IMR-90 (cell line): ENCODE data around the gene LY6G5C.

Experiments
- BHLHE40 ChIP-seq: fragments of 150-350 bp; IDR thresholded peaks from 2 replicates; pipeline ENCODE4 v1.6.1; 2016; ENCODE audit warnings: mild to moderate bottlenecking, low read depth, low read length
- CEBPB ChIP-seq: IDR thresholded peaks from 2 replicates; pipeline ENCODE4 v1.6.1; 2012; ENCODE audit warnings: low read depth, low read length, improper control_type of control experiment
- CHD1 ChIP-seq: IDR thresholded peaks from 2 replicates; pipeline ENCODE4 v1.6.1; 2012; ENCODE audit warnings: low read depth, low read length, improper control_type of control experiment
- ELK1 ChIP-seq: fragments of 150-350 bp; IDR thresholded peaks from 2 replicates; pipeline ENCODE4 v1.6.1; 2016; ENCODE audit warnings: low read depth, mild to moderate bottlenecking, low read length, moderate library complexity, borderline replicate concordance
- FOS ChIP-seq: fragments of 150-350 bp; IDR thresholded peaks from 2 replicates; pipeline ENCODE4 v1.6.1; 2016; ENCODE audit warnings: low read depth, low read length
- MAFK ChIP-seq: IDR thresholded peaks from 2 replicates; pipeline ENCODE4 v1.6.1; 2012; ENCODE audit warnings: low read depth, low read length, improper control_type of control experiment
- NFE2L2 ChIP-seq: fragments of 150-350 bp; IDR thresholded peaks from 2 replicates; pipeline ENCODE4 v1.6.1; 2016; ENCODE audit warnings: low read depth, mild to moderate bottlenecking, low read length
- POLR2A ChIP-seq: IDR thresholded peaks from 2 replicates; pipeline ENCODE4 v1.6.1; 2012; ENCODE audit warnings: mild to moderate bottlenecking, low read depth, low read length
- RAD21 ChIP-seq: IDR thresholded peaks from 2 replicates; pipeline ENCODE4 v1.6.1; 2012; ENCODE audit warnings: low read length, improper control_type of control experiment
- RFX5 ChIP-seq: IDR thresholded peaks from 2 replicates; pipeline ENCODE4 v1.8.0; 2012; ENCODE audit warnings: low read depth, mild to moderate bottlenecking, low read length, moderate library complexity
- SMC3 ChIP-seq: fragments of 150-350 bp; IDR thresholded peaks from 2 replicates; pipeline ENCODE4 v1.6.1; 2016; ENCODE audit warnings: low read depth, mild to moderate bottlenecking, antibody characterized with exemption, low read length, moderate library complexity
- TF ChIP-seq, protein P1 (sequence below): conservative IDR thresholded peaks from 2 replicates; pipeline ENCODE4 v1.5.1; 2012; ENCODE audit warnings: mild to moderate bottlenecking, low read depth, low read length, improper control_type of control experiment
- TF ChIP-seq, protein P2 (sequence below): fragments of 150-350 bp; IDR thresholded peaks from 2 replicates; pipeline ENCODE4 v1.6.1; 2017; ENCODE audit warnings: mild to moderate bottlenecking, antibody characterized with exemption, low read length, low read depth

DNA sequence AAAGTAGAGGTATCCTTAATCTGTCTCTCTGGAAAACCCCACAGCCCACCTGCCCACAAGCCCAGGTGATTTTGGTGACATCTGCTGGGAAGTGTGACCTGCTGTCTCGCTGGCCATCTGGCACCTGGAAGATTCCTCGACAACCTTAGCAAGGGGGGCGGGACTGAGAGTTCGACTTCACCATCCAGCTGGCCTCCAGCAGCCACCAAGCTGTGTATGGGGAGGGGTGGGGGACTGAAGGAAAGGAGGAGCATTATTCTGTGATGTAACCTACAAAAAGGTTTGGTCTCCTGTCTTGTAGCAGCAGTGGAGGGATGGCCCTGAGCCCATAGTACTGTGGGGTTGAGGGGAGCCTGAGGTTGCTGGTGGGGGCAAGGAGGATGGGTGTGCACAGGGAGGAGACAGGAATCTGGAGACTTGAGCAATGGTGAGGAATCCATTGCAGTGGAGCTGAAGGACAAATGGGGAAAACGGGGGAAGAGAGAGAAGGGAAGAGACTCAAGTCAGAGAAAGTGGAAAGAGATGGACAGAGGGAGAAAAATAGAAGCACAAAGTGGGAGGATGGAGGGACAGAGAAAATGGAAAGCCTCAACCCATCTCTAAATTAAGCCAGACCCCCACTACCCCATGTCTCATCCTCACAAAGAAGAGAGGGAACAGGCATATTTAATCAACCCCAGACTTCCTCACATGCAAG, 29.8 kb upstream of the LY6G5C start:
- TF ChIP-seq POLR2A (no peak), SMC3 (no peak), FOS (no peak), BHLHE40 (no peak), CHD1 (no peak), RAD21 (no peak), MAFK (no peak), CEBPB (no peak), NFE2L2 (no peak), RFX5 (no peak), ELK1 (no peak)
- TF ChIP-seq, protein P1, sequence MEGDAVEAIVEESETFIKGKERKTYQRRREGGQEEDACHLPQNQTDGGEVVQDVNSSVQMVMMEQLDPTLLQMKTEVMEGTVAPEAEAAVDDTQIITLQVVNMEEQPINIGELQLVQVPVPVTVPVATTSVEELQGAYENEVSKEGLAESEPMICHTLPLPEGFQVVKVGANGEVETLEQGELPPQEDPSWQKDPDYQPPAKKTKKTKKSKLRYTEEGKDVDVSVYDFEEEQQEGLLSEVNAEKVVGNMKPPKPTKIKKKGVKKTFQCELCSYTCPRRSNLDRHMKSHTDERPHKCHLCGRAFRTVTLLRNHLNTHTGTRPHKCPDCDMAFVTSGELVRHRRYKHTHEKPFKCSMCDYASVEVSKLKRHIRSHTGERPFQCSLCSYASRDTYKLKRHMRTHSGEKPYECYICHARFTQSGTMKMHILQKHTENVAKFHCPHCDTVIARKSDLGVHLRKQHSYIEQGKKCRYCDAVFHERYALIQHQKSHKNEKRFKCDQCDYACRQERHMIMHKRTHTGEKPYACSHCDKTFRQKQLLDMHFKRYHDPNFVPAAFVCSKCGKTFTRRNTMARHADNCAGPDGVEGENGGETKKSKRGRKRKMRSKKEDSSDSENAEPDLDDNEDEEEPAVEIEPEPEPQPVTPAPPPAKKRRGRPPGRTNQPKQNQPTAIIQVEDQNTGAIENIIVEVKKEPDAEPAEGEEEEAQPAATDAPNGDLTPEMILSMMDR: no peak
- TF ChIP-seq, protein P2, sequence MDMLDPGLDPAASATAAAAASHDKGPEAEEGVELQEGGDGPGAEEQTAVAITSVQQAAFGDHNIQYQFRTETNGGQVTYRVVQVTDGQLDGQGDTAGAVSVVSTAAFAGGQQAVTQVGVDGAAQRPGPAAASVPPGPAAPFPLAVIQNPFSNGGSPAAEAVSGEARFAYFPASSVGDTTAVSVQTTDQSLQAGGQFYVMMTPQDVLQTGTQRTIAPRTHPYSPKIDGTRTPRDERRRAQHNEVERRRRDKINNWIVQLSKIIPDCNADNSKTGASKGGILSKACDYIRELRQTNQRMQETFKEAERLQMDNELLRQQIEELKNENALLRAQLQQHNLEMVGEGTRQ: no peak
